Stimulated activated CD8-positive, alpha-beta memory T cell treated with anti-CD3 and anti-CD28 coated beads, Interleukin-4, amount 100 ng/mL, for 1 hour (primary cell): ENCODE measurements around the gene OR6C1.
"Not testable (repeated sequence)": the region's sequence is repeated elsewhere in the genome, so short reads cannot be mapped to it uniquely, and the experiment has no call there.

Experiments
- DNase-seq, 2 donors: peaks; one replicate each; pipeline ENCODE4 v3.0.0-alpha.2; 2020; ENCODE audit warnings: low read depth in 2 of 2, low spot score in 1 of 2

The OR6C1 gene

DNA sequence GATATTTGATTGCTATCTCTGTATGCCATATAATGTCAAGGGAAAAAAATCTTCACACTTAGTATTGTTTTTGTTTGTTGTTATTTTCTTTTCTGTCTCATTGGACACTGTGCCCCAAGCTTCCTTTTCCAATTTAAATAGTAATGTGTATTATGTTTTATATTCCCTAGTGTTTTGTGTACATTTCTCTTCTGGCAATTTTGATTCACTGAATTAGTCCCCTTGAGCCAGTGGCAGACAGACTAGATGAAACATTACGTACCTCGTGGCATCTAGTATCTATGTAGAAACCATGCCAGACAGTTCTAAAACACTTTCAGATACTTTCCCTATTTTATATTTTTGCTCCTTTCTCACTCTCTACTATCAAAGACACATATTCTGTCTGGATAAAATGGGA, at the start of gene OR6C1:
Gene OR6C1, plus strand, starts transcription at position 301 of the 400 bp plus-strand sequence. CDS start 6,257 bp downstream, outside the sequence.
- DNase-seq = no peak

GRCh38 chr12:55280991-55281390, 33.2 kb upstream of the OR6C1 start:
- DNase-seq = no peak

DNA sequence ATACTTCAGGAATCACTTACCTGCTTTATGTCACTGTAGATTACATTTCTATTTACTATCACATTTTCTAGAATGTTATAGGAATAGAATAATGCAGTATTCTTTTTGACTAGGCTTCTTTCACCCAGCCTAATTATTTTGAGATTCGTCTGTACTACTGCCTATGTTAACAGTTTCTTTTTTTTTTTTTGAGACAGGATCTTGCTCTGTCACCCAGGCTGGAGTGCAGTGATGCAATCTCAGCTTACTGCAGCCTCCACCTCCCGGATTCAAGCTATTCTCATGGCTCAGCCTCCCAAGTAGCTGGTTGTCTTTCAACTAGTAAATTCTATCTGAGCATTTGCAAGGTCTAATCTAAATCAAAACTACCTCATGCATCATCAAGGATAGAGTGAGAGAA, 24.1 kb upstream of the OR6C1 start:
- DNase-seq = no peak

- DNase-seq = no peak
These were observed 17.7 kb upstream of the OR6C1 start, which contains the start of gene OR6C6 for GRCh38 chr12:55296469-55296868. Gene OR6C6, minus strand, starts transcription at chr12:55296569. Its CDS starts 1,337 bp downstream, at chr12:55295232.

DNA sequence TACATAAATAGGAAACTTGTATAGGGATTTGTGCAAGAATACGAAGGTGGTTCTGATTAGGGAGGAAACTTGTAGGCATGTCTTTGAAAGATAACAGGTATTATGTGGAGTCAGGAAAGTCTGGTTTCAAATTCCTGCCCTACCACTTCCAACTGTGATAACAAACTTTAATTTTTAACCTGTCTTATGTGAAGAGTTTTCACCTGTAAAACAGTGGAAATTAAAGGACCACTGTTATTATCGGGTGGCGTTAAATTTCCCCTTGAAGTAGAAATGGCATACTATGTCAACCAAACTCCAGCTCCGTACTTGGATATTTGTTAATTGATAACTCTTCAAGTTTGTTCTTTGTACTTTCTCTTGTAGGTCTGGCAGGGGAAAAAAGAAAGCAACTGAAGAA, 6.1 kb downstream of the OR6C1 start:
- no peak for DNase-seq

DNA sequence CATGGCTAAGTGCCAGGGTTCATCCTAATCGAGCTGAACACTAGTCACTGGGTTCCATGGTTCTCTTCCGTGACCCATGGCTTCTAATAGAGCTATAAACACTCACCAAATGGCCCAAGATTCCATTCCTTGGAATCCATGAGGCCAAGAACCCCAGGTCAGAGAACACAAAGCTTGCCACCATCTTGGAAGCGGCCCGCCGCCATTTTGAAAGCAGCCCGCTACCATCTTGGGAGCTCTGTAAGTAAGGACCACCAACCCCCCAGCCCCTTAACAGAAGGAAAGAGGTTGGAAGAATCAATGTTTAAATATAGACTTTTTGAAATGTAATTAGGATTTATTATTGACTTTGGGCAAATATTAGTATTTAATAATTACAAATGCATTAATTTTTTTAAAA, 11.7 kb downstream of the OR6C1 start:
- not testable (repeated sequence) for DNase-seq

DNA sequence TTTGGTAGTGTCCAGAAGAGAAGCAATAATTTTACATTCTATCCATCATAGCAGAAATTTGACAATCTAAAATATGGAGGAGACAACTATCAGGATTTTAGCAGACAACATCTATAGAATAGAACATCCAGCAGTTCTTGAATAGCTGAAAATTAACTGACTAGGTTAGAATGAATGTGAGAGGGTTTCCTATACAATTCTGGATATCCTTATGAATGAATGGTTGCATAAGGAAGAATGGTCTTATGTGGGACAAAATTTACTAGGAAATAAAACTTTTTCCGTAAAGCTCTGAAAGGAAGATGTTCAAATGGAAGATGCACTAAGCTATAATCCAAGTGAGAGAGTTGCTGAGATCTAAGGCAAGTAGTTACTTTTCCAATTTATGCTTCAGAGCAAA, 16.3 kb downstream of the OR6C1 start, which contains the start of gene OR6C3:
Gene OR6C3, plus strand, starts transcription at position 301 of the 400 bp plus-strand sequence. CDS start 955 bp downstream, outside the sequence.
- no peak for DNase-seq

DNA sequence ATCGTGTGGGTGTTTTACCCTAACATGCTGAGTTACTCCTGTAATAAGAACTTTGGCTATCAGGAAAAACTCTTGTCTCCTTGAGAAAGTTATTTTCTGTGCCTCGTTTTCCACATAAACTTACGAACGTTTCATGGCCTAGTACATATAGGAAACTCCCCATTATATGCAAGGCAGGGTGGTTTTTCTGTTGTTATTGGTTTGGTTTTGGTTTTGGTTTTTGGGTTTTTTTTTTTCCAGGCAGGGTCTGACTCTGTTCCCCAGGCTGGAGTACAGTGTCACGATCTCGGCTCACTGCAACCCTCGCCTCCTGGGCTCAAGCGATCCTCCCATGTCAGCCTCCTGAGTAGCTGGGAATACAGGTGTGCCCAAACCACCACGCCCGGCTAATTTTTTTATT, 21.9 kb downstream of the OR6C1 start:
- no peak for DNase-seq

DNA sequence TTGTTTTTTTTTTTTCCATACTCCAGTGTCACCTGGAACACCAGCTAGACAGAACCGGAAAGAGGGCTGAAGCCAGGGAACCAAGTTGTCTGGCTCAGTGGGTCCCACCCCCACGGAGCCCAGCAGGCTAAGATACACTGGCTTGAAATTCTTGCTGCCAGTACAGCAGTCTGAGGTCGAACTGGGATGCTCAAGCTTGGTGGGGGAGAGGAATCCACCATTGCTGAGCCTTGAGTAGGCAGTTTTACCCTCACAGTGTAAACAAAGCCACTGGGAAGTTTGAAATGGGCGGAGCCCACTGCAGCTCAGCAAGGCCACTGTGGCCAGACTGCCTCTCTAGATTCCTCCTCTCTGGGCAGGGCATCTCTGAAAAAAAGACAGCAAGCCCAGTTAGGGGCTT, 41.2 kb downstream of the OR6C1 start:
- not testable (repeated sequence) for DNase-seq

DNA sequence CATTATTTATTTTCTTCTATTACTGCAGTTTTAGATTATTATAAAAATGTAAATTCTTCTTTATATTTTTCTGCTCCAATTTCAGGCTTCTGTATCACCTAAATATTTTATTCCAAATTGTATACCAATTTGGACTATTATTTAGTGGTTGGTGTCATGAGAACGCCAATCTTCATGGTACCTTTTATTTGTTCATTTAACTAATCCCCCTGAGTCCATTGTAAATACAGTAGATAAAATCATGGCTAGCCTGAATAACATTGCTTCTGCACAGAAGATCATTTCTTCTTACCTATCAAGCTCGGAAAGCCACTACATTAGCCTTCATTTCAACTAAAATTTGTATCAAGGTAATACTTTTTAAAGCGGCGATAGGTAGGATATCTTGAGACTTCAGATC, 48.5 kb downstream of the OR6C1 start, which contains the start of gene OR6C75:
Gene OR6C75, plus strand, starts transcription at position 301 of the 400 bp plus-strand sequence. CDS start 2,136 bp downstream, outside the sequence.
- DNase-seq = no peak

- DNase-seq = no peak
These were observed 50.9 kb downstream of the OR6C1 start for GRCh38 chr12:55365086-55365485.
